GM18873 (cell line): ENCODE measurements around the gene ANKRD33B.
A peak's percentile ranks its signal among the peaks of the same experiment; 100 is the strongest.
"Not testable (repeated sequence)": the region's sequence is repeated elsewhere in the genome, so short reads cannot be mapped to it uniquely, and the experiment has no call there.

ENCODE experiments used
- ATAC-seq: cut with Tn5 transposase; IDR thresholded peaks from one replicate; pipeline ENCODE4 v1.9.1; 2021; ENCODE audit warnings: mild to moderate bottlenecking, moderate library complexity, moderate number of reproducible peaks; ENCODE audit not compliant: unreplicated experiment, low FRiP score

Gene ANKRD33B

DNA sequence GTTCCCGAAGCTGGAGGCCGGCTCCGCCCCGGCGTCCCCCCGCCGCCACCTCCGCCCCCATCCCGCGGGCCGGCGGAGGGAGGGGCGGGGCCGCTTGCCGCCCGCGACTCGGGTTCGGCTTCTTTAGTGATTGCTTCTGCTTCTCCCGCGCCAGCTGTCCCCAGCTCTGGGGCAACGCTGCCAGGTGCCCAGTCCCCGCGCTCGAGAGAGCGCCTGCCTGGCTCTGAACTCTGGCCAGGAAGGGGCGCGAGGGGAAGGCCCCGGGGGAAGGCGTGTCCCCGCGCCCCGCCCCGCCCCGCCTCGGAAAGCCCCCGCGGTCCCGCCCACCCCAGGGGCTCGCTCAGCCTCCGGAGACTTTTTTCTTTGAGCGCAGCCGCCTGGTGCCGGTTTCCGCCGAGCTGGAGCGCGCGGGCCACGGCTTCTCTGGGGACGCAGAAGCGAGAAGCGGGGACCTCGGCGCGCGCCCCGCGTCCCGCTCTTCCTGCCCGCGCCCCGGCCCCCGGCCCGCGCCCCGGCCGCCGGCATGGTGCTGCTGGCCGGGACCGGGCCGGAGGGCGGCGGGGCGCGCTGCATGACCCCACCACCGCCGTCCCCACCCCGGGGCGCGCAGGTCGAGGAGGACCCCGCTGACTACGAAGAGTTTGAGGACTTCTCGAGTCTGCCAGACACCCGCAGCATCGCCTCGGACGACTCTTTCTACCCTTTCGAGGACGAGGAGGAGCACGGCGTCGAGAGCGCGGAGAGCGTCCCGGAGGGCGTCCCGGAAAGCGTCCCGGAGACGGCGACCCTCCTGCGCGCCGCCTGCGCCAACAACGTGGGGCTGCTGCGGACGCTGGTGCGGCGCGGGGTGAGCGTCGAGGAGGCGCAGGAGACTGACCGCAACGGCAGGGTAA is at the start of gene ANKRD33B:
Gene ANKRD33B (plus strand): TSS at position 126 of the 893 bp plus-strand sequence. CDS start 398 bp downstream, at position 524.
- peak; percentile 36 for ATAC-seq

- ATAC-seq: not testable (repeated sequence)
These were observed 49.3 kb upstream of the ANKRD33B start for GRCh38 chr5:10514572-10514971.

DNA sequence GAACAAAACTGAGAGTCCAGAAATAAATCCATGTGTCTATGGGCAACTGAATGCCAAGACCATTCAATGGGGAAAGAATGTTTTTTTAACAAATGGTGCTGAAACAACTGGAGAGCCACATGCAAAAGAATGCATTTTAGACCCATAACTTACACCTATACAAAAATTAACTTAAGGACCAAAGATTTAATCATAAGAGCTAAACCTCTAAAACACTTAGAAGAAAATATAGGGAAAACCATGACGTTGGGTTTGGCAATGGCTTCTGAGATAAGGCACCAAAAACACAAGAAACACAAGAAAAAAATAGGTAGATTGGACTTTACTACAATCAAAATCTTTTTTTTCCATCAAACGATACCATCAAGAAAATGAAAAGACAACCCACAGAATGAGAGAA is 48.4 kb upstream of the ANKRD33B start:
- no peak for ATAC-seq

DNA sequence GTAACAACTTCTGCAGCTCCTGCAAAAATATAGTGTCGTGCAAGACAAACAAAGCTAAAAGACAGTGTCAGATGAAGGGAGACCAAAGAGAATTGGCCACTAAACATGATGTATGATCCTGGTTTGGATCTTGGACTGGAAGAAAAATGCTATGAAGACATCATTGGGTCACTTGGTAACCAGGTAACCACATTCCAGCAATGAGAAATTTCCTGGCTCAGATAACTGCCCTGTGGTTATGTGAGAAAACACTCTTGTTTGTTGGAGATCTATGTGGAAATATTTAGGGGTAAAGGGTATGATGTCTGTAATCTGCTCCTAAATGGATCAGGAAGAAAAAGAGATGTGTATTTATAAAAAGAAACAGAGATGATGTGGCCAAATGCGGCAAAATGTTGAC is 45.5 kb upstream of the ANKRD33B start:
- ATAC-seq: no peak

GRCh38 chr5:10519729-10520128 is 44.1 kb upstream of the ANKRD33B start:
- no peak for ATAC-seq

GRCh38 chr5:10520706-10521105 is 43.2 kb upstream of the ANKRD33B start:
- ATAC-seq: no peak

DNA sequence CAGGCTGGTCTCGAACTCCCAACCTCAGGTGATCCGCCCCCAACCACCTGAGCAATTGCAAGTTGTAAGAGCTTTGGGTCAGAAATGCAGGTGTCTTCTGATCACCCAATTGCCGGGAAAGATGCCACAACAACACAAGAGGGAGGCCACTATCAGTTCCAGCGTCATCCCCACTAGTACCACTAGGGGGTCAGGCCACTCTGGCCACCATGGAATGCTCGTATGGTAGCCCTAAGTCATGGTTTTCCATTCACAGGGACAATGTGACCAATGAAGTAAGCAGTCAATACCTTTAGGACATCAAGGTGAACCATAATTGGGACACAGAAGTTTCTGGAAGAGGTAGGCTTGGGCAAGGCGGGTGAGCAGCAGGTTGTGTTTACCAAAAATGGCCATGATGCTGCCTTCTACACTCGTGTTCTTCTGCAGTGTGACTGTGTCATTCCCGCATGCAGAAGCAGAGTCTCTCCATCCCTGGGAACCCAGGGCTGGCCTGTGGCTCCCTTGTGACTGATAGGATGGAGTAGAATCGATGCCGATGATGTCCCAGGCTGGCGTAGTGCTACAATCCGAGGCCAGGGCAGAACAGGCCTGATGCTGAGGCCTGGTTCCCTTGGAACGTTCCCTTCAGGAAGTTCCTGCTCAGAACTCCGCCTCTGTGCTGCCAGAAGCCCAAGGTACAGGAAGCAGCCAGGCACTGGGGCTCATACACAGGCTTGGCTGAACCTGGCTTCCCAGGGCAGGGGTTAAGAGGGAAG is 42.2 kb upstream of the ANKRD33B start:
- no peak for ATAC-seq

DNA sequence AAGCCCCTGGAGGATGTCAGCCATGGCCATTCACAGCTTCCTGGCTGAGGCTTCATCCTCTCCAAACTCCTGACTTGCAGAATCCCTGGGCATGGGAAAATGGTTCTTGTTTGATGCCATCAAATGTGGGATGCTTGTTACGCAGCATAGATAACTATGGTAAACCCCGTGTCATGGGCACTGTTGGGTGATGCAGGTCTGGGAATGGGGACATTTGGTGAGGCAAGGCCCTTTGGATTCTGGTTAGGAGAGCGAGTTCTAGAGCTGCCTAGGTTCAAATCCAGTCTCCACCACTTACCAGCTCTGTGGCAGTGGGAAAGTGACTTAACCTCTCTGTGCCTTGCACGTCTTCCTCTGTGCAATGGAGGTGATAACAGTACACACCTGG is 41.7 kb upstream of the ANKRD33B start:
- ATAC-seq: no peak

- no peak for ATAC-seq
These were observed 39.3 kb upstream of the ANKRD33B start for GRCh38 chr5:10524376-10525123.

DNA sequence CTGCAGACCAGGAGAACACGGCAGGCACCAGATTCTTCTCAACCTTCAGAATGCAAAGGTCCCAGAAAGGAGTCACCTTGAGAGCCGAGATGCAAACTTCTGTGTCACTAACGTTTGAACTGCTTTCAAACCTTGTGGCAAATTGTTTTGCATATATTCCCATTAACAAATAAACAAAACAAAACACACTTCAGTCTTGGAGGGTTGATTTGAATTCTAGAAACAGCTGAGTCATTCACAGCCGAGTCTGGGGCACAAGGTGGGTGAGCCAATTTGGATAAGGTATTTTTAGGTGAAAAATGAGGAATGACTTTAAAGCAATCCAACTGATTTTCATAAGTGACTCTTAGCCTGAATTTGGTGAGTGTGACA is 38.8 kb upstream of the ANKRD33B start:
- no peak for ATAC-seq

DNA sequence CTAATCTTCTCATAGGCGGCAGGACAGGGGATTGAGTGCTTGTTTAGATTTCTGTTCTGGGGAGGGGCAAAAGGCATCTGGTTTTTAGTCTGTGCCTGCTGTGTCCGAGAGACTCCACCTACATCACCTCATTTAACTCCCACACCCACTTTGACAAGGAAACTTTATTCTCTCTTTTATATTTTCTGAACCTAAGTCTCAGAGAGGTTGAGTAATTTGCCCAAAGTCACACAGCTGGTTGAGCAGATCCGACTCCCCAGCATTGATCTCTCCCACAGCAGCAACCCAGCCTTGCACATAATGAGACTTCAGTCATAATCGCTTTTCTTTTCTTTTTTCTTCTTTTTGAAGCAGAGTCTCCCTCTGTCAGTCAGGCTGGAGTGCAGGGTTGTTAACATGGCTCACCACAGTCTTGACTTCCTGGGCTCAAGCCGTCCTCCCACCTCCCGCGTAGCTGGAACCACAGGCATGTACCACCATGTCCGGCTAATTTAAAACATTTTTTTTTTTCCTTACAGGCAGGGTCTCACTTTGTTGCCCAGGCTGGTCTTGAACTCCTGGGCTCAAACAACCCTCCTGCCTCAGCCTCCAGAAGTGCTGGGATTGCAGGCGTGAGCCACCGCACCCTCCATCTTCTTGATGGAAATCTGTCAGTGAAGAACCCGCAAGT is 36.5 kb upstream of the ANKRD33B start:
- ATAC-seq: no peak

GRCh38 chr5:10528056-10528816 is 35.6 kb upstream of the ANKRD33B start:
- no peak for ATAC-seq

GRCh38 chr5:10528827-10529226 is 35.0 kb upstream of the ANKRD33B start:
- no peak for ATAC-seq

GRCh38 chr5:10530601-10531320 is 33.1 kb upstream of the ANKRD33B start:
- ATAC-seq: no peak

DNA sequence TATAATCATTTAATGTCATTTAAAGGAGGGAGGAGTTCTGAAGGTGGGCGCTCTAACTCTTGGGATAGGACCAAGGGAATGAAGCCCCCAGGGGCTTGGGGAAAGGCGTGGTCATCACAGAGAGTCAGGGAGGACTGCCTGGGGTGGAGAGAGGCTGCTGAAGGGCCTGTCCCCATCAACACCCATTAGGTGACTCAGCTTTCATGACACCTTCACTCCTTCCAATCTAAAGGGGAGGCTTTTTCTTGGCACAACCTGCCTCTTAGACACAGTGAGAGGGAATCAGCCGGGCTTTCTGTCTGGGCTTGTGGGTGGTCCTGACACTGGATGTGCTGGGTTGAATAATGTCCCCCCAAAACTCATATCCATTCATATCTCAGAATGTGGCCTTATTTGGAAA is 31.4 kb upstream of the ANKRD33B start:
- no peak for ATAC-seq

DNA sequence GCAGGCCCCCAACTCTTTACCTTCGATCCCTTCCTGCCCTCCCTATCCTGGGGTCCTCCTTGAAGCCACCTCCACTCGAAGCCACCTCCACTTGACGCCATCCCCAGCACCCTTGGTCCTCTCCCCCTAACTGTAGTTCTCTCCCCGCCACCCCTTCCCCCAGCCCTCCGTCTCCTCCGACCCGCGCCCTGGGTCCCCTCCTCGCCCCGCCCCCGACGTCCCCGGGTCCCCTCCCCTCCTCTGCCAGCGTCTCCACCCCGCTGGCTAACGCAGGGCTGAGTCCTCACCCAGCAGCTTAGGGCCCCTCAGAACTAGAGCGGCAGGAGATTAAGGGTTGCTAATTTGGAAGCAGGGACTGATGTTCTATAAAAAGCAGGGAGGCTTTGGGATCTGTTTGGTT is 30.6 kb upstream of the ANKRD33B start:
- ATAC-seq: no peak

- no peak for ATAC-seq
These were observed 29.0 kb upstream of the ANKRD33B start for GRCh38 chr5:10534561-10535530.

DNA sequence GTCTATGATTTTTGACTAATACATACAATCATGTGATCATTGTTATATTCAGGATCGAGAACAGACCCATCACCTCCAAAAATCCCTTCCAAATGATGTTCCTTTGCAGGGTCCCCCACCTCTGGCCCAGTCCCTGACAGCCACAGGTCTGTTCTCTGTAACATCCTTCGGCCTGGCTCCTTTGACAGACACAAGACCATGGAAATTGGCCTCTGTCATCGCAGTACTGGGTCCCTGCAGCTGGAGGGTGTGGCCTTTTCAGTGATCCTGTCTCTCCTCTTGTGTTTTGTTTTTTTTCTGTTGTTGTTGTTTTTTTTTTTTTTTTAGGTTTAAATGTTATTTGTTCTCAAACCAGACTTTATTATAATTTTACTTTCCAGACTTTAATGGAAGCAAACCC is 27.4 kb upstream of the ANKRD33B start:
- no peak for ATAC-seq
